Osteoblast (primary cell): ENCODE data around the gene ADGRD1. TPM values are rescaled to one million over a fixed set of nuclear protein-coding genes. Genes with fewer than 3 reads are reported as not detected.

Source experiments
- DNase-seq: peaks from one replicate; pipeline ENCODE4 v3.0.0; 2011; ENCODE audit warnings: low spot score, mixed read lengths; ENCODE audit not compliant: insufficient read length; ENCODE audit errors: missing footprints
- H2AFZ ChIP-seq: 2 replicates; pipeline ENCODE4 v1.6.0; 2011; ENCODE audit warnings: mild to moderate bottlenecking, low read length
- H3K27ac ChIP-seq: 2 replicates; pipeline ENCODE4 v1.5.1; 2011; ENCODE audit warnings: mild to moderate bottlenecking, low read depth, low read length, moderate library complexity
- H3K27me3 ChIP-seq: 2 replicates; pipeline ENCODE4 v1.6.0; 2012; ENCODE audit warnings: mild to moderate bottlenecking, control low read depth, inconsistent platforms, low read length, moderate library complexity; ENCODE audit not compliant: insufficient read depth
- H3K36me3 ChIP-seq: 2 replicates; pipeline ENCODE4 v1.5.1; 2011; ENCODE audit warnings: mild to moderate bottlenecking, low read length, control low read depth, moderate library complexity; ENCODE audit not compliant: insufficient read depth
- H3K4me1 ChIP-seq: 2 replicates; pipeline ENCODE4 v1.5.1; 2011; ENCODE audit warnings: mild to moderate bottlenecking, low read length, control low read depth, moderate library complexity; ENCODE audit not compliant: insufficient read depth
- H3K4me2 ChIP-seq: 2 replicates; pipeline ENCODE4 v1.6.0; 2011; ENCODE audit warnings: mild to moderate bottlenecking, low read length; ENCODE audit not compliant: insufficient read depth
- H3K4me3 ChIP-seq: fragments of 200-600 bp; sonication (generic); 3 replicates; pipeline ENCODE4 v1.5.1; 2012; ENCODE audit warnings: mild to moderate bottlenecking, low read length, inconsistent platforms; ENCODE audit not compliant: insufficient read depth
- H3K79me2 ChIP-seq: 2 replicates; pipeline ENCODE4 v1.6.0; 2012; ENCODE audit warnings: mild to moderate bottlenecking, low read length, control low read depth, inconsistent platforms; ENCODE audit not compliant: insufficient read depth
- H3K9me3 ChIP-seq: 2 replicates; pipeline ENCODE4 v1.5.1; 2011; ENCODE audit warnings: low read depth, low read length, control low read depth
- H4K20me1 ChIP-seq: 2 replicates; pipeline ENCODE4 v1.6.0; 2012; ENCODE audit warnings: mild to moderate bottlenecking, low read length, control low read depth; ENCODE audit not compliant: insufficient read depth
- total RNA-seq: library from RNA; depleted of rRNA; stranded (reverse); fragments of >200 nt; gene quantifications from 2 replicates; pipeline ENCODE4 v1.2.3, GENCODE V29; 2012
- TF ChIP-seq, protein P1 (sequence below): IDR thresholded peaks from 2 replicates; pipeline ENCODE4 v1.5.1; 2011; ENCODE audit warnings: mild to moderate bottlenecking, low read depth, low read length, moderate library complexity; ENCODE audit errors: extremely low read depth

ADGRD1 gene
- total RNA-seq, 1 donor, result 0.72 TPM

DNA sequence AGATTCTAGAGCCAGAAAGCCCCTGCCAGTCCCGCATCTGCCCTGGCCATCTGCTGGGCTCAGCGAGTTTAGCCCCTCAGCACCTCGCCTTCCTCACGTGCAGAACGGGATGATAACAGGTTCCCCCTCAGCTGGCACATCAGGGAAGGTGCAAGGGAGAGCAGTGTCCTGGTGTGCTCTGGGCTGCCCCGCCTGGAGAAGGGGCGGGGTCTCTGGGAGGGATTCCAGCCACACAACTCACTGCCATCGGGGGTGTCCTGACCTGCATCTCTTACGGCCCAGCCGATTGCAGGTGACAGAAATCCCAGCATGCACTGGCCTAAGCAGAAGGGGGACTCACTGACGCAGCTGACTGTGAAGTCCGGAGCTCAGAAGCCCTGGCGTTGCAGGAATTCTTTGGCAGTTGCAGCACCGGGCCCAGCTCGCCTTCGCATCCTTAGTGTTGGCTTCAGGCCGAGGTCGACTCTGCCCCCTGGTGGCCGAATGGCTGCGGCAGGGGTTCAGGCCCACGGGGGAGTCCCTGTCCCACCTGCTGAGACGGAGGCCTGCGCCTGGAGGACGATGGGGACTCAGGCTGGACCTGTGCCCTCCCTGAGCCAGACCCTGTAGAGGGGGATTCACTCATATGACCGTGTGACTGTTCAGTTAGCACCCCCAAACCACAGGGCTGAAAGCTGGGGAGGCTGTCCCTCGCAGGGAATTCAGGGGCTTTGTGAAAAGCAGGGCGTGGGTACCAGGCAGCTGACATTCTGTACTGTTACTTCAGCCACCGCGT, 178.6 kb downstream of the ADGRD1 start:
- Histone ChIP-seq H3K36me3 (no peaks in the 10 kb centered on the region), H3K79me2 (no peaks in the 10 kb centered on the region), H3K4me2 (no peak overlapping the region), H4K20me1 (no peaks in the 10 kb centered on the region), H3K9me3 (no peaks in the 10 kb centered on the region), H3K4me1 (no peaks in the 10 kb centered on the region), H3K27ac (no peak overlapping the region), H3K4me3 (no peak overlapping the region), H2AFZ (no peak overlapping the region), H3K27me3 (no peaks in the 10 kb centered on the region)
- DNase-seq, result peak; percentile 90
- TF ChIP-seq, protein P1, sequence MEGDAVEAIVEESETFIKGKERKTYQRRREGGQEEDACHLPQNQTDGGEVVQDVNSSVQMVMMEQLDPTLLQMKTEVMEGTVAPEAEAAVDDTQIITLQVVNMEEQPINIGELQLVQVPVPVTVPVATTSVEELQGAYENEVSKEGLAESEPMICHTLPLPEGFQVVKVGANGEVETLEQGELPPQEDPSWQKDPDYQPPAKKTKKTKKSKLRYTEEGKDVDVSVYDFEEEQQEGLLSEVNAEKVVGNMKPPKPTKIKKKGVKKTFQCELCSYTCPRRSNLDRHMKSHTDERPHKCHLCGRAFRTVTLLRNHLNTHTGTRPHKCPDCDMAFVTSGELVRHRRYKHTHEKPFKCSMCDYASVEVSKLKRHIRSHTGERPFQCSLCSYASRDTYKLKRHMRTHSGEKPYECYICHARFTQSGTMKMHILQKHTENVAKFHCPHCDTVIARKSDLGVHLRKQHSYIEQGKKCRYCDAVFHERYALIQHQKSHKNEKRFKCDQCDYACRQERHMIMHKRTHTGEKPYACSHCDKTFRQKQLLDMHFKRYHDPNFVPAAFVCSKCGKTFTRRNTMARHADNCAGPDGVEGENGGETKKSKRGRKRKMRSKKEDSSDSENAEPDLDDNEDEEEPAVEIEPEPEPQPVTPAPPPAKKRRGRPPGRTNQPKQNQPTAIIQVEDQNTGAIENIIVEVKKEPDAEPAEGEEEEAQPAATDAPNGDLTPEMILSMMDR, result peak; percentile 33

DNA sequence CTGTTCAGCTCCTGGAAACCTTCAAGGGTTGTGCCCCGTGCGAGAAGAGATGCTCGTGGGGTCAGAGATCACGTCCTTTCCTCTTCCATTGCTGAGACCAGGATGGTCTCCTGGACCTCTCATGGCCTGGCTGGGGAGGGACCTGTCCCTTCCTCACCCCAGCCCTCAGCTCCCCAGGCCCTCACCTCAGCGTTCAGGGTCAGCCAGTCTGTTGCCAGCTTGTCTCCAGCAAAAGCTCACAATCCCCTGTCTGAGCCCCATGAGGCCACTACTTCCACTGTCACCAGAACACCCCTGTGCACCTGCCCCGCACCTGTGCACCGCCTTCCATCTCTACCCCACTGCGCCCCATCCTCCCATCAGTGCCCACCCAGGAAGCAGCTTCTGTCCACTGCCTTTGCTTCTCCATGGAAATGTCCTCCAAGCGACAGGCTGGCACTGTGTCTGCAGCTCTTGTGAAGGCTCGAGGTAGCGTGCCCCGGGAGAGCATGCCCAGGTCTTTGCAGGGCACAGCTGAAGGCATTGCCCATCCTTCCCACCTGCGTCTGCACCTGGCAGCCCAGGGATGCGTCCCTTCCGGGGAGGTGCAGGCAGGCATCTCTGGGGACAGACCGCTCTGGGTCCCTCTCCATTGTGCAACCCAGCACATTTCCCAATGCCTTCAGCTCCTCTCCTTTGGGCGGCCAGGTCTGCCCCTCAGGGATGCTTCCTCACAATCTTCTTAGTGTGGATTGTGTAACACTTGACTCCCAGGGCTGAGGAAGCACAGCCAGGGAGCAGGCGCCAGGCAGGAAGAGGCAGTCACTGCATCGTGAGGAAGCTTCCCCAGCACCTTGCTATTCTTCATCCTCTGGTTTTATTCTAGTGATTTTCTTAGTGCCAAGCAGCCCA, 179.6 kb downstream of the ADGRD1 start:
- Histone ChIP-seq H4K20me1 (no peaks in the 10 kb centered on the region), H3K4me1 (no peaks in the 10 kb centered on the region), H3K36me3 (no peaks in the 10 kb centered on the region), H3K27ac (no peak overlapping the region), H3K9me3 (no peaks in the 10 kb centered on the region), H3K4me2 (no peak overlapping the region), H3K79me2 (no peaks in the 10 kb centered on the region), H3K27me3 (no peaks in the 10 kb centered on the region), H2AFZ (no peak overlapping the region), H3K4me3 (no peak overlapping the region)
- TF ChIP-seq, protein P1, result no peak
- DNase-seq, result peak; percentile 78

- H3K27me3 ChIP-seq, result no peaks in the 10 kb centered on the region
- no peak overlapping the region for H3K27ac ChIP-seq
- H3K4me1 ChIP-seq, result no peaks in the 10 kb centered on the region
- DNase-seq, result peak; percentile 74
- H4K20me1 ChIP-seq, result no peaks in the 10 kb centered on the region
- TF ChIP-seq, protein P1, result no peak
- H3K4me3 ChIP-seq, result no peak overlapping the region
- no peaks in the 10 kb centered on the region for H3K9me3 ChIP-seq
- no peaks in the 10 kb centered on the region for H3K36me3 ChIP-seq
- H3K79me2 ChIP-seq, result no peaks in the 10 kb centered on the region
- no peak overlapping the region for H3K4me2 ChIP-seq
- no peak overlapping the region for H2AFZ ChIP-seq
These were observed 180.3 kb downstream of the ADGRD1 start for GRCh38 chr12:131133994-131134393.
